Endothelial cell (in vitro differentiated cells): ENCODE measurements around the gene ANKRD66. TPM values are rescaled to one million over a fixed set of nuclear protein-coding genes. Genes with fewer than 3 reads are reported as not detected.

ENCODE experiments used
- DNase-seq: peaks from one replicate; pipeline ENCODE4 v3.0.0; 2021; ENCODE audit warnings: low spot score
- H3K27ac Mint-ChIP-seq: one replicate; pipeline ENCODE4 v1.8.0; 2021; ENCODE audit warnings: mixed read lengths, inconsistent platforms; ENCODE audit not compliant: unreplicated experiment
- H3K27me3 Mint-ChIP-seq: one replicate; pipeline ENCODE4 v1.8.0; 2021; ENCODE audit warnings: mild to moderate bottlenecking, moderate library complexity, mixed read lengths, inconsistent platforms; ENCODE audit not compliant: unreplicated experiment
- H3K36me3 Mint-ChIP-seq: one replicate; pipeline ENCODE4 v1.8.0; 2021; ENCODE audit warnings: mild to moderate bottlenecking, low read depth, mixed read lengths, inconsistent platforms; ENCODE audit not compliant: unreplicated experiment
- H3K4me1 Mint-ChIP-seq: one replicate; pipeline ENCODE4 v1.8.0; 2021; ENCODE audit warnings: mild to moderate bottlenecking, mixed read lengths, inconsistent platforms; ENCODE audit not compliant: unreplicated experiment
- H3K4me3 Mint-ChIP-seq: one replicate; pipeline ENCODE4 v1.8.0; 2021; ENCODE audit warnings: mild to moderate bottlenecking, mixed read lengths, inconsistent platforms; ENCODE audit not compliant: unreplicated experiment
- H3K9me3 Mint-ChIP-seq: one replicate; pipeline ENCODE4 v1.8.0; 2021; ENCODE audit warnings: mixed read lengths, inconsistent platforms; ENCODE audit not compliant: unreplicated experiment
- total RNA-seq: library from RNA; stranded (reverse); fragmentation: NEBNext Ultra II Directional; extraction: Animal tissue kit (Norgen Biotek cat#: 25700); gene quantifications from one replicate; pipeline ENCODE4 v1.2.1, GENCODE V29; 2021; ENCODE audit not compliant: unreplicated experiment
- TF ChIP-seq, protein P1 (sequence below): fragments of 200-600 bp; sonication (generic); IDR thresholded peaks from one replicate; pipeline ENCODE4 v1.5.0; 2021; ENCODE audit warnings: antibody characterized with exemption; ENCODE audit not compliant: unreplicated experiment

The ANKRD66 gene
- total RNA-seq, 1 donor from 2014 or later: not detected

DNA sequence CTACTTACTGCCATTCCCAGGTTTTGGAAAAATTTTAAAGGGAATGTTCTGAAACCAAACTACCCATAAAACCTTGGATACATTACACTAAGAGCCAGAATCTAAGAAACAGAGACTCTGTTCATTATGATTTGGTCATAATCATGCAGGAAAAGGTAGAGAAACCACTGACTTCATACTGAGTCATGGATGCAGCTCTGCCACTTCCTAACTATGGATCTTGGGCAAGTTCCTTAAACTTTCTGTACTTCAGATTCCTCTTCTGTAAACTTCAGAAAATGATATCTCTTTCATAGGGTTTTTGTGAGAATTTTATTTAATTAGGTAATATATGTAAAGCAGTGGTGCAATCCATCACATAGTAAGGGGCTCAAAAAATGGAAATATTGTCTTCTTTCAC, 31.6 kb upstream of the ANKRD66 start:
- DNase-seq: no peak
- peaks cover 3% of the 10 kb centered on the region for H3K27me3 Mint-ChIP-seq
- no peaks in the 10 kb centered on the region for H3K36me3 Mint-ChIP-seq
- TF ChIP-seq, protein P1, sequence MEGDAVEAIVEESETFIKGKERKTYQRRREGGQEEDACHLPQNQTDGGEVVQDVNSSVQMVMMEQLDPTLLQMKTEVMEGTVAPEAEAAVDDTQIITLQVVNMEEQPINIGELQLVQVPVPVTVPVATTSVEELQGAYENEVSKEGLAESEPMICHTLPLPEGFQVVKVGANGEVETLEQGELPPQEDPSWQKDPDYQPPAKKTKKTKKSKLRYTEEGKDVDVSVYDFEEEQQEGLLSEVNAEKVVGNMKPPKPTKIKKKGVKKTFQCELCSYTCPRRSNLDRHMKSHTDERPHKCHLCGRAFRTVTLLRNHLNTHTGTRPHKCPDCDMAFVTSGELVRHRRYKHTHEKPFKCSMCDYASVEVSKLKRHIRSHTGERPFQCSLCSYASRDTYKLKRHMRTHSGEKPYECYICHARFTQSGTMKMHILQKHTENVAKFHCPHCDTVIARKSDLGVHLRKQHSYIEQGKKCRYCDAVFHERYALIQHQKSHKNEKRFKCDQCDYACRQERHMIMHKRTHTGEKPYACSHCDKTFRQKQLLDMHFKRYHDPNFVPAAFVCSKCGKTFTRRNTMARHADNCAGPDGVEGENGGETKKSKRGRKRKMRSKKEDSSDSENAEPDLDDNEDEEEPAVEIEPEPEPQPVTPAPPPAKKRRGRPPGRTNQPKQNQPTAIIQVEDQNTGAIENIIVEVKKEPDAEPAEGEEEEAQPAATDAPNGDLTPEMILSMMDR: no peak
- H3K9me3 Mint-ChIP-seq: no peaks in the 10 kb centered on the region
- H3K4me3 Mint-ChIP-seq: no peak overlapping the region
- no peaks in the 10 kb centered on the region for H3K4me1 Mint-ChIP-seq
- H3K27ac Mint-ChIP-seq: no peak overlapping the region

DNA sequence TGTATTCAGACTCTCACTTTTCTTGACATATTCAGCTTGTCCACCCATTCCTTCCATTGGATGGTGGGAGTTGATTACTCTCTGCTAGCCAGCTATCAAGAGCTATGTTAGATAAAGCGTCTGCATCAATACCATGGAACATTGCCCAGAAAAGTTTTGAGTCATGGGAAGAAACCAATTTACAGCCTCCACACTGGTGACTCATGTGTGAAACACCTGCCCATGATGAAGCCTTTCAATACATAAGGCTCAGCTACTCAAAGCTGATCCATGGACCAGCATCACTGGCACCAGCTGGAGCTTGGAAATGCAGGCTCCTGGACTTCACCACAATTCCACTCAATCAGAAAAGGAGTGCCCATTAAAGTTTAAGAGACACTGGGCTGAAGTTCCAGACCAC, 27.6 kb upstream of the ANKRD66 start:
- H3K27me3 Mint-ChIP-seq: peaks cover 3% of the 10 kb centered on the region
- no peak for DNase-seq
- H3K4me1 Mint-ChIP-seq: no peaks in the 10 kb centered on the region
- H3K27ac Mint-ChIP-seq: no peak overlapping the region
- TF ChIP-seq, protein P1: no peak
- no peaks in the 10 kb centered on the region for H3K9me3 Mint-ChIP-seq
- no peaks in the 10 kb centered on the region for H3K36me3 Mint-ChIP-seq
- no peak overlapping the region for H3K4me3 Mint-ChIP-seq

DNA sequence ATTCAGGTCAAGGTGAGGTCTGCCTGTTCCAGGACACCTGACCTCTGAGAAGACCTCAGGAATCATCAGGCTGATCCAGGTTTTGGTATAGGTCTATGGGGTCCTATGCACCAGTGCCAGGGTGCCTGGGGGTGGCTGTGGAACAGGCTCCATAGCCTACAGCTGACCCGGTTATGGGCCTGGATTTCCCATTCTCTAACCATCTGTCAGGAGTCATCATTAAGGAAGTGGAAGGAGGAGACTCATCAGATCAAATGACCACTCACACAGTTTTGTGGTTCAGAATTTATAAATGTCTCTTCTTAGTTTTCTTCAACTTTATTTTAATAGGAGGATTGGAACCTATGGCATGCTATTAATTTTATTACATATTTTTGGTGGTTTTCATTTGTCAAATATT, 26.3 kb upstream of the ANKRD66 start:
- DNase-seq: no peak
- Mint-ChIP-seq H3K27ac (no peak overlapping the region), H3K9me3 (no peaks in the 10 kb centered on the region), H3K27me3 (peaks cover 3% of the 10 kb centered on the region), H3K4me1 (no peaks in the 10 kb centered on the region), H3K4me3 (no peak overlapping the region), H3K36me3 (no peaks in the 10 kb centered on the region)
- TF ChIP-seq, protein P1: no peak

DNA sequence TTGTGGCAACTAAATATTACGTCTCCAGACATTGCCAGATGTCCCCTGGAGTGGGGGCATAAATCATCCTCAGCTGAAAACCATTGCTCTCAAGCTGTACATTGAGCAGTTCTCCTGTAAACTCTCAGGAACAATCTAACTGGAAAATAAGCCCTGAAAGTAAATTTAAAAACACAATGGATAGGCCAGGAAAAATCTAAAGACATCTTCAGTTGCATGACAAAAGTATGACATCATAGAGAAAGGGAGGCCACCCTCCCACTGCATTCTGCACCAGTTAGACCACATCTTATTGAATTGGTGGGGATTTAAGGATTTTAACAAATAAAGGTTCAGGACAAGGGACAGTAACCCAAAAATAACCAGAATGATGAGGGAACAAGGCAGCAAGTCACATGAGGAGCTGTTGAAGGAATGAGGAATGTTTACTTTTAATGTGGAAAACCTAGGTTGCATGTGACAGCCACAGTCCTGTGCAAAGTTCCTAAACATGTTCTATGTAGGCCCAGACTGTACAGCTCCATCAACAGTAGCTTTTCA, 16.9 kb upstream of the ANKRD66 start:
- Mint-ChIP-seq H3K36me3 (no peaks in the 10 kb centered on the region), H3K4me1 (peaks cover 16% of the 10 kb centered on the region), H3K9me3 (no peaks in the 10 kb centered on the region), H3K27ac (no peak overlapping the region), H3K4me3 (no peak overlapping the region), H3K27me3 (peaks cover 3% of the 10 kb centered on the region)
- TF ChIP-seq, protein P1: no peak
- no peak for DNase-seq

DNA sequence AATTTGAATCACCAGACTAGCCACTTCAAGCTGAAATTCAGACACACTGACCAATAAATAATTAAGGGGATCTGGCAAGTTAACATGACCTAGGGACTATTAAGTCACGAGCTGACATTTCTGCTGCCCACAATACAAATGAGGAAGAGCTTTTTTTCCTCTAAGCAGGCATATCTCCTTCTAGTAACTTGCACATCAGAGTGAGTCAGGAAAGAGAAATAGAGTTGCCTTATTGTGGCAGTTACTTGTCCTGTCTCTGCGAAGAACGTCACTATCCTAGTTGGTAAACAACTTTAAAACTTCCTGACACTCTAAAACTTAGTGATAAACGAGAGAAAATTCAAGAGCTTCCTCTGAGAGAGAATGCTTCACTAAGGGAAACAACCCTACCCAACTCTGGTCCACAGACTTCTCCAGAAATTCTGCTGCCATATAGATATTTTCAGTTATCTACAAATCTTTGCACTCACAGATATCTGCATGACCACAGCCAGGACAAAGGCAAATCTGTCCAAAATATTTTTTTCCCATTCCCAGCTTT, 15.7 kb upstream of the ANKRD66 start:
- H3K4me3 Mint-ChIP-seq: no peak overlapping the region
- DNase-seq: no peak
- peaks cover 19% of the 10 kb centered on the region for H3K4me1 Mint-ChIP-seq
- no peak overlapping the region for H3K27ac Mint-ChIP-seq
- peaks cover 3% of the 10 kb centered on the region for H3K36me3 Mint-ChIP-seq
- H3K27me3 Mint-ChIP-seq: peaks cover 7% of the 10 kb centered on the region
- TF ChIP-seq, protein P1: no peak
- H3K9me3 Mint-ChIP-seq: no peaks in the 10 kb centered on the region
